ENCODE data around the gene NPC2. TPM values are rescaled to one million over a fixed set of nuclear protein-coding genes. Genes with fewer than 3 reads are reported as not detected.

Gene NPC2
- total RNA-seq, 1 donor from 2014 or later, result 524 TPM

- H3K4me1 Mint-ChIP-seq (ENCODE audit: unreplicated experiment), result peaks cover 22% of the 10 kb centered on the region
- no peak overlapping the region for H3K27ac Mint-ChIP-seq (ENCODE audit: unreplicated experiment)
- no peaks in the 10 kb centered on the region for H3K27me3 Mint-ChIP-seq (ENCODE audit: unreplicated experiment)
Measured at GRCh38 chr14:74521756-74522155, 28.7 kb upstream of the NPC2 start.

GRCh38 chr14:74519316-74520074 is 26.4 kb upstream of the NPC2 start:
- H3K27ac Mint-ChIP-seq (ENCODE audit: unreplicated experiment), result no peak overlapping the region
- H3K4me3 Mint-ChIP-seq (ENCODE audit: unreplicated experiment), result no peak overlapping the region
- no peaks in the 10 kb centered on the region for H3K27me3 Mint-ChIP-seq (ENCODE audit: unreplicated experiment)
- no peaks in the 10 kb centered on the region for H3K9me3 Mint-ChIP-seq (ENCODE audit: unreplicated experiment)
- TF ChIP-seq CTCF (IDR thresholded peaks at IDR 0.05), result no peak
- DNase-seq (ENCODE audit: extremely low spot score, unreplicated experiment), result no peak
- peaks cover 52% of the 10 kb centered on the region for H3K36me3 Mint-ChIP-seq (ENCODE audit: unreplicated experiment)
- peaks cover 12% of the 10 kb centered on the region for H3K4me1 Mint-ChIP-seq (ENCODE audit: unreplicated experiment)

More at GRCh38 chr14:74521756-74522155, 28.7 kb upstream of the NPC2 start:
- peaks cover 45% of the 10 kb centered on the region for H3K36me3 Mint-ChIP-seq (ENCODE audit: unreplicated experiment)
- no peak for DNase-seq (ENCODE audit: extremely low spot score, unreplicated experiment)
- TF ChIP-seq CTCF (IDR thresholded peaks at IDR 0.05), result no peak
- H3K4me3 Mint-ChIP-seq (ENCODE audit: unreplicated experiment), result no peak overlapping the region
- no peaks in the 10 kb centered on the region for H3K9me3 Mint-ChIP-seq (ENCODE audit: unreplicated experiment)

GRCh38 chr14:74518221-74518620 is 25.1 kb upstream of the NPC2 start:
- Mint-ChIP-seq H3K36me3 (ENCODE audit: unreplicated experiment) (peaks cover 57% of the 10 kb centered on the region), H3K27ac (ENCODE audit: unreplicated experiment) (no peak overlapping the region), H3K9me3 (ENCODE audit: unreplicated experiment) (no peaks in the 10 kb centered on the region), H3K4me1 (ENCODE audit: unreplicated experiment) (peaks cover 15% of the 10 kb centered on the region), H3K27me3 (ENCODE audit: unreplicated experiment) (no peaks in the 10 kb centered on the region), H3K4me3 (ENCODE audit: unreplicated experiment) (no peak overlapping the region)
- TF ChIP-seq CTCF (IDR thresholded peaks at IDR 0.05), result no peak
- no peak for DNase-seq (ENCODE audit: extremely low spot score, unreplicated experiment)

- H3K4me1 Mint-ChIP-seq (ENCODE audit: unreplicated experiment), result peaks cover 15% of the 10 kb centered on the region
- no peak overlapping the region for H3K4me3 Mint-ChIP-seq (ENCODE audit: unreplicated experiment)
Measured at GRCh38 chr14:74517731-74518130, 24.6 kb upstream of the NPC2 start.

More at GRCh38 chr14:74517731-74518130, 24.6 kb upstream of the NPC2 start:
- DNase-seq (ENCODE audit: extremely low spot score, unreplicated experiment), result no peak
- Mint-ChIP-seq H3K27ac (ENCODE audit: unreplicated experiment) (no peak overlapping the region), H3K36me3 (ENCODE audit: unreplicated experiment) (peaks cover 58% of the 10 kb centered on the region), H3K9me3 (ENCODE audit: unreplicated experiment) (no peaks in the 10 kb centered on the region), H3K27me3 (ENCODE audit: unreplicated experiment) (no peaks in the 10 kb centered on the region)
- no peak for TF ChIP-seq CTCF (IDR thresholded peaks at IDR 0.05)
